HepG2 (cell line): ENCODE measurements around the gene PSAP. TPM values are rescaled to one million over a fixed set of nuclear protein-coding genes. Genes with fewer than 3 reads are reported as not detected.
A peak's percentile ranks its signal among the peaks of the same experiment; 100 is the strongest.

Experiments
- AFF4 ChIP-seq: sonication (generic); formaldehyde crosslinking; IDR thresholded peaks from 2 replicates; pipeline ENCODE4 v1.4.0; 2020; ENCODE audit warnings: missing genetic modification reagents
- ATF6 ChIP-seq: sonication (generic); formaldehyde crosslinking; conservative IDR thresholded peaks from 2 replicates; pipeline ENCODE4 v1.4.0; 2020; ENCODE audit warnings: missing genetic modification reagents
- E2F1 ChIP-seq: sonication (generic); formaldehyde crosslinking; IDR thresholded peaks from 2 replicates; pipeline ENCODE4 v1.5.0; 2020; ENCODE audit warnings: missing genetic modification reagents
- KLF11 ChIP-seq: IDR thresholded peaks from 2 replicates; pipeline ENCODE4 v1.6.1; 2016; ENCODE audit warnings: missing compliant biosample characterization
- KLF16 ChIP-seq, 2 experiments: sonication (generic) in 1 of 2; formaldehyde crosslinking in 1 of 2; IDR thresholded peaks; 2 replicates each; pipeline versions ENCODE4 v1.6.1 to v1.8.0; 2016 to 2023; ENCODE audit warnings: missing genetic modification reagents in 2 of 2, missing compliant biosample characterization in 1 of 2
- MAFG ChIP-seq: sonication (generic); formaldehyde crosslinking; IDR thresholded peaks from 2 replicates; pipeline ENCODE4 v1.5.1; 2020; ENCODE audit warnings: mild to moderate bottlenecking, missing genetic modification reagents
- SP5 ChIP-seq: IDR thresholded peaks from 2 replicates; pipeline ENCODE4 v1.6.1; 2016; ENCODE audit warnings: low read depth, borderline replicate concordance
- TBX3 ChIP-seq: fragments of 450-650 bp; IDR thresholded peaks from 2 replicates; pipeline ENCODE4 v1.6.1; 2017; ENCODE audit warnings: antibody characterized with exemption, mild to moderate bottlenecking, inconsistent platforms, borderline replicate concordance
- ZBTB3 ChIP-seq: sonication (generic); formaldehyde crosslinking; IDR thresholded peaks from 2 replicates; pipeline ENCODE4 v1.4.0; 2020; ENCODE audit warnings: low read depth, mild to moderate bottlenecking, moderate library complexity, missing genetic modification reagents, borderline replicate concordance
- ZNF225 ChIP-seq: sonication (generic); formaldehyde crosslinking; IDR thresholded peaks from 2 replicates; pipeline ENCODE4 v1.4.0; 2020; ENCODE audit warnings: mild to moderate bottlenecking, missing genetic modification reagents
- ZNF235 ChIP-seq: sonication (generic); formaldehyde crosslinking; IDR thresholded peaks from 2 replicates; pipeline ENCODE4 v1.8.1; 2023; ENCODE audit warnings: mild to moderate bottlenecking, missing genetic modification reagents, borderline replicate concordance
- ZNF652 ChIP-seq: IDR thresholded peaks from 2 replicates; pipeline ENCODE4 v1.6.1; 2016; ENCODE audit warnings: low read depth, borderline replicate concordance
- polyA plus RNA-seq, 8 experiments: library from polyadenylated mRNA; depleted of rRNA in 3 of 8; stranded (reverse) in 7 of 8; unstranded in 1 of 8; fragments of >200 nt; fragmentation: Illumina TruSeq in 4 of 8; extraction: Trizol in 4 of 8; gene quantifications; 2 replicates each; pipeline versions ENCODE4 v1.2.1 to v1.2.3, GENCODE V29; 2011 to 2016; ENCODE audit warnings: low read depth in 4 of 8, missing spikeins in 1 of 8, mixed read lengths in 1 of 8; ENCODE audit not compliant: insufficient read depth in 1 of 8
- total RNA-seq, 5 experiments: library from RNA; depleted of rRNA; stranded (reverse); fragments of >200 nt; fragmentation: Illumina TruSeq; extraction: Trizol; gene quantifications; 2 replicates each; pipeline ENCODE4 v1.2.3, GENCODE V29; 2016; ENCODE audit warnings: low read depth in 1 of 5
- TF ChIP-seq, protein P1 (sequence below): sonication (generic); formaldehyde crosslinking; IDR thresholded peaks from 2 replicates; pipeline ENCODE4 v1.8.1; 2023; ENCODE audit warnings: mild to moderate bottlenecking, moderate library complexity, missing genetic modification reagents
- TF ChIP-seq, protein P2 (sequence below): sonication (generic); formaldehyde crosslinking; IDR thresholded peaks from 2 replicates; pipeline ENCODE4 v1.5.1; 2020; ENCODE audit warnings: missing genetic modification reagents, mild to moderate bottlenecking, borderline replicate concordance

Gene PSAP
- total and polyA plus RNA-seq, 2 of the 13 experiments (the other 11 are each of a cell fraction or from before 2014, with no cell fraction given) = 323 to 643 TPM

- no peak for TF ChIP-seq SP5 (CRISPR knock-in tag)
- no peak for TF ChIP-seq ATF6 (CRISPR knock-in tag)
- no peak for TF ChIP-seq KLF11 (CRISPR knock-in tag)
- TF ChIP-seq ZBTB3 = no peak
- peak; percentile 48; the same call in 1 of the 2 replicates for TF ChIP-seq ZNF225
- no peak for TF ChIP-seq MAFG (CRISPR knock-in tag)
- TF ChIP-seq ZNF235 = no peak
- TF ChIP-seq, protein P1, sequence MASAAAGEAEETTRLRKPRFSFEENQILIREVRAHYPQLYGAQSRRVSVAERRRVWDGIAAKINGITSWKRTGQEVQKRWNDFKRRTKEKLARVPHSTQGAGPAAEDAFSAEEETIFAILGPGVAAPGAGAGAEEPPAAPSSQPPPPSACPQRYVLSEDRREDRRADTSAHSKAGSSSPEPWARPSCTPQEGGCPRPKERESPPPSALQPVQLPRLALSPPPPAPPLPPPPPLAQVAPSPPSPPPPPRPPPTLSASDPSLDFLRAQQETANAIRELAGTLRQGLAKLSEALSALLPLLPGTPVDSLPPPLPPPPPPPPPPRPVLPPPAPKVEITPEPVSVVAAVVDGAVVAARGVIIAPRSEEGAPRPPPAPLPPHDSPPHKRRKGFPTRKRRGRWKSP = peak; percentile 80
- TF ChIP-seq AFF4 (CRISPR knock-in tag) = no peak
- TF ChIP-seq TBX3 = no peak
- no peak for TF ChIP-seq E2F1 (CRISPR knock-in tag)
- TF ChIP-seq ZNF652 (CRISPR knock-in tag) = no peak
- no peak for TF ChIP-seq KLF16 (CRISPR knock-in tag; IDR thresholded peaks at IDR 0.05)
- TF ChIP-seq, protein P2, sequence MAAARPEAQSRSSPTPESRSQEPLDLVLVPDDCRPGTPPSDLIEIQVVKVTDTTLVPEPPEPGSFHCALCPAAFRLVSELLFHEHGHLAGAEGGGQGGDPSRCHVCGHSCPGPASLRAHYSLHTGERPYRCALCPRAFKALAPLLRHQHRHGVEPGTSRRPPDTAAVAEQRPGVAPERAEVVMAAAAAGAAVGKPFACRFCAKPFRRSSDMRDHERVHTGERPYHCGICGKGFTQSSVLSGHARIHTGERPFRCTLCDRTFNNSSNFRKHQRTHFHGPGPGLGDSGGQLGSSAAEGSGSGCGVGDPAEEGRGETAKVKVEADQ (CRISPR knock-in tag) = no peak
These were observed 37.8 kb upstream of the PSAP start (continued) for GRCh38 chr10:71888623-71889387.
